Measurements from ENCODE around the gene VDR.
"Not testable (repeated sequence)": the region's sequence is repeated elsewhere in the genome, so short reads cannot be mapped to it uniquely, and the experiment has no call there.

The VDR gene

DNA sequence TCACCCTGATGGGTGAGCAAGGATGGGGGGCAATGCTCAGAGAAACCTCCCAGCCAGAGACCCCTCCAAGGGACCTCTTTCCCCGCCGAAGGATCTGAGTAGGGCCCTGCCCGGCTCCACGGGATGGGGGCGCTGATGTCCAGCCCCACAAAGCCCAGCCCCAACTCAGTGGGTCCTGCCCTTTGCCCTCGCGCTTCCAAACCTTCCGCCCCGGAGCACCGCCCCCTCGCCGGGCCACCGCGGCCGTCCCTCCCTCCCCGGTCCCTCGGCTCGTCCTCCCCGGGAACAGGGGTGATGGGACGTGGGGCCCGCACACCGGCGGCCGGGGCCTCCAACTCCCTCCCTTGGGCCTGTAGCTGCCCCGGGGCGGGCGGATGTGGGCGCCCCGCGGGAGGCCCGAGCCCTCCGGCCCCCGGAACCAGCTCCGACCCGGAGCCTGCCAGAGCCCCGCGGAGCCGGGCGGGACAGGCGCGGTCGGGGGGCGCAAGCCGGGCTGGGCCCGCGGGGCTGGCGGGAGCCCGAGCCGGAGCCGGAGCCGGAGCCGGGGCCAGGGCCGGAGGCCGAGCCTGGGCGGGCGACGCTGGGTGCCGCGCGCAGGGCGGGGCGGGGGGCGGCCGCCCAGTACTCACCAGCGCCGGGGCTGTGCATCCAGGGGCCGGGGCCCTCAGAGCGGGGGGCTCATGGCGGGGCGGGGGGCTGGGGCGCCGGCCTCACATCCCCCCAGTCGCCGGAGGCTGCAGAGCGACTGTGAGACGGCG is 85.5 kb downstream of the VDR start:
- no peaks in the 10 kb centered on the region for H3K9me3 ChIP-seq (ENCODE audit: low read depth, low read length)
- TF ChIP-seq EZH2 (IDR thresholded peaks at IDR 0.05): no peak
- no peak for TF ChIP-seq POLR2AphosphoS5 (IDR thresholded peaks at IDR 0.05; ENCODE audit: borderline replicate concordance, low read depth, low read length)
- no peak for TF ChIP-seq FOXP2 (optimal IDR thresholded peaks at IDR 0.05; ENCODE audit: control extremely low read depth, extremely low read length, insufficient read depth)
- DNase-seq (ENCODE audit: low read depth, low spot score): no peak
- no peaks in the 10 kb centered on the region for H3K36me3 ChIP-seq (ENCODE audit: insufficient read depth, low read length)
- H3K27ac ChIP-seq: no peak overlapping the region
- peak overlapping the region; percentile 93 for H3K4me3 ChIP-seq
- peak overlapping the region; percentile 81 for H3K9ac ChIP-seq (ENCODE audit: insufficient read length)

DNA sequence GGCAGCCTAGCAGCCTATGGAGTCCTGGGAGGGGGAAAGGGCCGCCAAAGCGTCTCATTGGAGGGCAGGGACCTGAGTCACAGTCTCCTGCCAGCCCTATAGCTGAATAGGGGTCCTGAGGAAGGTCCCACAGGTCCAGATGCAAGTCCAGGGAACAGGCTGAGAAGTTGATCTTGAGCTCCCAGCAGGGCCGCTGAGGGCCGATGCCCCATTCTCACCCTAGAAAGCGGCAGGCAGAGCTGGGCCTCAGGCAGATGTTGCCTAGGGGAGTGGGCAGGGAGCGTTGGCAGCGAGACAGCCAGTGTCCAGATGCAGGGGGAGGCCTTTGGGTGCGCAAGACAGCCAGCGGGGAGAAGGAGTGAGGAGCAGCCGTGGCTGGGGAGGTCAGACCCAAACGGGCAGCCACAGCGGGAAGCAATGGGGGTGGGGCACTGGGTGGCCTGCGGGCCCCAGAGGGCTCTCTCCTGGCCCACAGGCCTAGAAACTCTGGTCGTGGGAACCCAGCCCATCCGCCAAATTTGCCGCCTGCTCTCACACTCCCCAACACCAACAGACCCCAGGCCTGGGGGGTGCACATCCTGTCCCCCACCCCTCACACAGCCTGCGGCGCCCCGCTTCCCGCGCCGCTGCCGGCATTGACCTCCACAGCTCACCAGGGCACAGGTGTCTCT is 86.2 kb downstream of the VDR start:
- Histone ChIP-seq H3K9ac (ENCODE audit: insufficient read length) (peak overlapping the region; percentile 65), H3K4me3 (peak overlapping the region; percentile 93), H3K27ac (no peak overlapping the region), H3K36me3 (ENCODE audit: insufficient read depth, low read length) (no peaks in the 10 kb centered on the region), H3K9me3 (ENCODE audit: low read depth, low read length) (no peaks in the 10 kb centered on the region)
- no peak for DNase-seq (ENCODE audit: low read depth, low spot score)
- TF ChIP-seq EZH2 (IDR thresholded peaks at IDR 0.05) (no peak), POLR2AphosphoS5 (IDR thresholded peaks at IDR 0.05; ENCODE audit: borderline replicate concordance, low read depth, low read length) (no peak), FOXP2 (optimal IDR thresholded peaks at IDR 0.05; ENCODE audit: control extremely low read depth, extremely low read length, insufficient read depth) (no peak)

DNA sequence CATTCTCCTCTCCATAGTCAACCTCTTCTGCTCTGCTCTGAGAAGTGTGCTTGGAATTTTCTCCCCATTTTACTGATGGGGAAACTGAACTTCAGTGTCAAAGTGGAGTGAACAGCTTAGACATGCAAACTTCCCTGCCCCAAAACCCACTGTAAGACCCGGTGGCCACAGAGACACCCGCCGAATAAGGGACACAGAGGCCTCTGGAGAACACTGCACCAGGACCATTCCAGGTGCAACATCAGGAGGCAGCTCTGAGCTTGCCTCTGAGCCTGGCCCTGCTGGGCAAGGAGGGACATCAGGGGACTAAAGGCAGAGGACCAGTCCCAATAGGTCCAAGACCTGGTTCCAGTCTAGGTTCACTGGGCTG is 86.8 kb downstream of the VDR start:
- Histone ChIP-seq H3K36me3 (ENCODE audit: insufficient read depth, low read length) (no peaks in the 10 kb centered on the region), H3K9ac (ENCODE audit: insufficient read length) (no peak overlapping the region), H3K27ac (no peak overlapping the region), H3K9me3 (ENCODE audit: low read depth, low read length) (no peaks in the 10 kb centered on the region), H3K4me3 (peak overlapping the region; percentile 14; the same call in 1 of the 2 replicates)
- DNase-seq (ENCODE audit: low read depth, low spot score): no peak
- TF ChIP-seq EZH2 (IDR thresholded peaks at IDR 0.05): no peak

DNA sequence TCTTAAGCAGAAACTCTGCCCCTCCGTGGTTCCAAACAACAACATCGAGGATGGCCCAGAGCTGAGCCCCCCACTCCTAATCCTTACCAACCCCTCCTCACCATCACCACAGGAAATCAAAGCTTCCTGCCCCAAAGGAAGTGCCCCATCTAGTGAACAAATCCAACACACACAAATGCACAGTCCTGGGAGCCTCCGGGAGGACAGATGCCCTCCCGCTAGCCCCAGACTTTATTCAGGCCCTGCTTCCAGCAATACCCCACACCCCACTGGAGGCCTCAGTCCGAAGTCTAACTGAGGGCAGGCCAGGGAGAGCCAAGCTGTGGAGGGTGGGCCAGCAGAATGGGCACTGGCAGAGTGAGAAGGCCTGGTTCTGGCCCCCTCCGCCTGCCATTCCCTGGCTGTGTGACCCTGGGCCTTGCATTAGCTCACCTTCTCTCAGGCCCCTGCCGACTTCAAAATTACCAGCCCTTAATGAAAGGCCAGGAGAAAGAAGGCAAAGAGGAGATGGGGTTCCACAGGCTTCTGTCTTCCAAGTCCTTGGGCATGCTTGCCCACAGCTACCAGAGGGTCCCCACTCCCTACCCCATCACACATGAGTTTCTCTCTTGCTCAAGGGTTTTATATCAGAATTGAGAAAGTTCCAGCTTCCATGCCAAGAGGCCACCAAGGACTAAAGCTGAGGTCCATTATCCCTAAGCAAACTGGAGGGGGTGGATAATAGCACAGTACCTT is 87.4 kb downstream of the VDR start:
- Histone ChIP-seq H3K27ac (no peak overlapping the region), H3K36me3 (ENCODE audit: insufficient read depth, low read length) (no peaks in the 10 kb centered on the region), H3K9ac (ENCODE audit: insufficient read length) (no peak overlapping the region), H3K9me3 (ENCODE audit: low read depth, low read length) (no peaks in the 10 kb centered on the region), H3K4me3 (peak overlapping the region; percentile 8)
- no peak for DNase-seq (ENCODE audit: low read depth, low spot score)
- no peak for TF ChIP-seq EZH2 (IDR thresholded peaks at IDR 0.05)
- no peak for TF ChIP-seq FOXP2 (optimal IDR thresholded peaks at IDR 0.05; ENCODE audit: control extremely low read depth, extremely low read length, insufficient read depth)
- TF ChIP-seq POLR2AphosphoS5 (IDR thresholded peaks at IDR 0.05; ENCODE audit: borderline replicate concordance, low read depth, low read length): no peak

DNA sequence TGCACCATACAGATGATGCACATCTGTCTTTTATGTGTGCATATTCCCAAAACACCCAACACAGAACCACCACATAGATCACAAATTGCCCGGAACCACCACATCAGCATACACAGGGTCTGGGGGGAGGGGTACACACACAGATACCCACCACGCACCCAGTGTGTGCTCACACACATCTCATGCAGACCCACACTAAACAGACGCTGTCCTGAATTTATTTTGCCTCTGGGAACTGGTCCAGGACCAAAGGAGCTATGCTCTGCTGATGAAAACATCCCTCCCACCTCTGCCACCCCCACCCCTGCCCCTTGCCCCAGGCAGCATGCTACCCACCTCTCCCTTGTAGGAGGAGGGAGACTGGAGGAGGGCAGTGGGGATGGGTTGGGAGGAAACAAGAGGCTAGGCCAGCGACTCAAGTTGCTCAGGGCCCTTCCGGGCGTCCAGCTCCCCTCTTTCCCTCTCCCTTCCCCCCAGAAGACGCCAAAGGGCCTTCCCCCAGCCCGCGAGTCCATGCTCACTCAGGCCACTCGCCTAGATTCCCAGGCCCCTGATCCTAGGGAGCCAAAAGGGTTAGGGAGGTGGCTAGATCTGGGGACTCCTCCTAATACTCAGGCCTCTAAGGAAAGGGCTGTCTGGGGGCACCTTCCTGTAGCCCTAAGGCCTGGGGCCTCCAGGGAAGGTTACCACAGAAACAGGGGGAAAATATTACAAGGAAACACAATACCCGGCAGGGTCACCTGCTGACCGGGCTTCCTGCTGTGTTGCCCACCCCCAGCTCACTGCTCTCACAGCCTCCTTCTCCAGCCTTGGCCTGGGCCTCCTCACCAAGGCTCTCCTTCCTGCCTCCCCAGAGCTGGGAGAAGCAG is 88.2 kb downstream of the VDR start:
- H3K9ac ChIP-seq (ENCODE audit: insufficient read length): no peak overlapping the region
- no peak overlapping the region; the same call in 1 of the 2 replicates for H3K4me3 ChIP-seq
- no peak overlapping the region for H3K27ac ChIP-seq

DNA sequence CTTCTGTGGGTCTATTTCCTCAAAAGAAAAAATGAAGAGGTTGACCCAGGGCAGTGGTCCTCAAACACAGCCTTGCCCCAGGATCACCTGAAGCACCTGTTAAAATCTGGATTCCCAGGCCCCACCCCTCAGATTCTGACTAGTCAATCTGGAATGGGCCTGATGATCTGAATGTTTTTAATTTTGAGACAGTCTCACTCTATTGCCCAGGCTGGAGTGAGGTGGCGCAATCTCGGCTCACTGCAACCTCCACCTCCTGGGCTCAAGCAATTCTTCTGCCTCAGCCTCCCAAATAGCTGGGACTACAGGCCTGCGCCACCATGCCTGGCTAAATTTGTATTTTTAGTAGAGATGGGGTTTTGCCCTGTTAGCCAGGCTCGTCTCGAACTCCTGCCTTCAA is 89.3 kb downstream of the VDR start:
- H3K36me3 ChIP-seq (ENCODE audit: insufficient read depth, low read length); DNase-seq (ENCODE audit: low read depth, low spot score); H3K27ac ChIP-seq: not testable (repeated sequence)

More for the DNA sequence above, 88.2 kb downstream of the VDR start:
- DNase-seq (ENCODE audit: low read depth, low spot score): no peak
- Histone ChIP-seq H3K36me3 (ENCODE audit: insufficient read depth, low read length) (no peaks in the 10 kb centered on the region), H3K9me3 (ENCODE audit: low read depth, low read length) (no peaks in the 10 kb centered on the region)
- TF ChIP-seq POLR2AphosphoS5 (IDR thresholded peaks at IDR 0.05; ENCODE audit: borderline replicate concordance, low read depth, low read length) (no peak), EZH2 (IDR thresholded peaks at IDR 0.05) (no peak), FOXP2 (optimal IDR thresholded peaks at IDR 0.05; ENCODE audit: control extremely low read depth, extremely low read length, insufficient read depth) (no peak)

DNA sequence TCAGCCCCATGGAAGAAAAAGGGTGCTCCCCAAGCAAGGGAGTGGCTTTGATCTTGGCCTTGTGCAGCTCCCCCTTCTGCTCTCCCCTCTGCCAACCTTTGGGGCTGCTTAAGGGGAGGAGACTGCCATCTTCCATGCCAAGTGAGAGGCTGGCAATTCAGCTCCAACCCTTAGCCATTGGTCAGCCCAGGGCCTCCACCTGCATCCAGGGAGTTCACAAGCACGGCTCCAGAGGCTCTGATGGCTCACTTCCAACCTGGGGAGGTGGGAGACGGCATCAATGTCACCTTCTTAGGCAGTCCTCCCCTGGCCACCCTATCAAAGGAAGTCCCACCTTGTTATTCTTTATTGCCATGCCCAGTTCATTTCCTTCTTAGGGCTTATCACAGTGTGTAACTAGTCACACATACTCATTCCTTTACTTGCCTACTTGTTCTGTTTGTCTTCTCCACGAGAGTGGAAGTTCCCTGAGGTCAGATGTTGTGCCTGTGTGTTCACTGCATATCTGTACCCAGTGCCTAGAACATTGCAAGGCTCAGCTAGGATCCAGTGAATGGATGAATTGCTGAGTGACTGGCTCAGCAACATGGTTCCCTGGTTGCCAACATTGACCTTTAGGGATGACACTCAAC is 90.1 kb downstream of the VDR start:
- Histone ChIP-seq H3K4me3 (no peak overlapping the region), H3K9ac (ENCODE audit: insufficient read length) (no peak overlapping the region), H3K36me3 (ENCODE audit: insufficient read depth, low read length) (no peaks in the 10 kb centered on the region), H3K9me3 (ENCODE audit: low read depth, low read length) (no peaks in the 10 kb centered on the region), H3K27ac (0 out of 2 replicates have a peak overlapping the region, but pooled peaks have one; percentile 16)
- TF ChIP-seq EZH2 (IDR thresholded peaks at IDR 0.05): no peak
- no peak for TF ChIP-seq POLR2AphosphoS5 (IDR thresholded peaks at IDR 0.05; ENCODE audit: borderline replicate concordance, low read depth, low read length)
- no peak for TF ChIP-seq FOXP2 (optimal IDR thresholded peaks at IDR 0.05; ENCODE audit: control extremely low read depth, extremely low read length, insufficient read depth)
- DNase-seq (ENCODE audit: low read depth, low spot score): no peak

More for the DNA sequence above, 89.3 kb downstream of the VDR start:
- H3K9me3 ChIP-seq (ENCODE audit: low read depth, low read length); H3K9ac ChIP-seq (ENCODE audit: insufficient read length); H3K4me3 ChIP-seq: not testable (repeated sequence)
